HepG2 (cell line): ENCODE results near the gene ZSCAN21. TPM values are rescaled to one million over a fixed set of nuclear protein-coding genes. Genes with fewer than 3 reads are reported as not detected.

Experiments
- ATAC-seq: fragments of 200-7000 bp; cut with Tn5 transposase; 3 replicates; pipeline ENCODE4 v1.9.1; 2020; ENCODE audit warnings: mild to moderate bottlenecking, moderate library complexity
- Bru-seq: library from RNA; stranded (reverse); fragments of 400-500 nt; gene quantifications from one replicate; lab custom pipeline; 2021; lab: Mats Ljungman, UMichigan
- BruChase-seq, 2 experiments: library from RNA; stranded (reverse); fragments of 400-500 nt; gene quantifications; one replicate each; lab custom pipeline; 2021; lab: Mats Ljungman, UMichigan
- BruUV-seq: library from RNA; stranded (reverse); fragments of 400-500 nt; replicated peaks from 2 replicates; lab custom pipeline; 2021; lab: Mats Ljungman, UMichigan
- CTCF ChIA-PET: fragments of 300-600 bp; formaldehyde crosslinking; extraction: SDS; loops from one replicate; lab custom pipeline; 2021; ENCODE audit warnings: low total read pairs, inconsistent platforms, low intra/inter-chr PET ratio; lab: Yijun Ruan, JAX
- POLR2A ChIA-PET: fragments of 350-600 bp; sonication (Branson Sonifier 250); formaldehyde crosslinking; loops from one replicate; lab custom pipeline; 2020; ENCODE audit warnings: antibody characterized with exemption, inconsistent platforms; lab: Yijun Ruan, JAX
- DNase-seq: peaks from one replicate; pipeline ENCODE4 v3.0.0-alpha.2; 2015; ENCODE audit warnings: low spot score
- FAIRE-seq: peaks from 3 replicates; lab custom pipeline; 2011; peaks lifted over from hg19 to GRCh38; lab: Jason Lieb, UNC
- H2AFZ ChIP-seq: one replicate; pipeline ENCODE4 v1.6.1; 2011; ENCODE audit warnings: low read length, inconsistent platforms
- H3K27ac ChIP-seq: fragments of 300-600 bp; 3 replicates; pipeline ENCODE4 v1.8.0; 2011; ENCODE audit warnings: mixed run types, mild to moderate bottlenecking, mixed read lengths, low read length, inconsistent platforms; ENCODE audit not compliant: insufficient read depth; ENCODE audit errors: extremely low read length
- H3K27me3 ChIP-seq, 2 experiments: fragments of 200-600 bp in 1 of 2; 2 replicates in 1 of 2; 3 replicates in 1 of 2; pipeline versions ENCODE4 v1.6.0 to v1.8.0; 2011; ENCODE audit warnings: low read length in 2 of 2, mild to moderate bottlenecking in 2 of 2, moderate library complexity in 2 of 2, inconsistent platforms in 1 of 2; ENCODE audit not compliant: insufficient read depth in 2 of 2, control insufficient read depth in 1 of 2
- H3K36me3 ChIP-seq, 2 experiments: fragments of 200-600 bp in 1 of 2; replicated peaks in 1 of 2; 2 replicates in 1 of 2; 3 replicates in 1 of 2; pipeline versions ENCODE4 v1.5.1 to v1.8.0; 2011; ENCODE audit warnings: low read length in 2 of 2, inconsistent platforms in 1 of 2; ENCODE audit not compliant: insufficient read depth in 2 of 2, control insufficient read depth in 1 of 2
- H3K4me1 ChIP-seq: 2 replicates; pipeline ENCODE4 v1.5.1; 2012; ENCODE audit warnings: low read length, inconsistent platforms; ENCODE audit not compliant: insufficient read depth
- H3K4me2 ChIP-seq: 2 replicates; pipeline ENCODE4 v1.6.0; 2011; ENCODE audit warnings: low read depth, low read length, inconsistent platforms
- H3K4me3 ChIP-seq, 3 experiments: fragments of 200-600 bp in 1 of 3; sonication (generic), shearing (Covaris generic) in 1 of 3; replicated peaks in 1 of 3; 2 replicates each; pipeline ENCODE4 v1.5.1; 2011 to 2016; ENCODE audit warnings: low read length in 3 of 3, inconsistent platforms in 2 of 3, low read depth in 2 of 3, mild to moderate bottlenecking in 2 of 3, control low read depth in 1 of 3, mixed read lengths in 1 of 3; ENCODE audit not compliant: insufficient read depth in 1 of 3
- H3K79me2 ChIP-seq: one replicate; pipeline ENCODE4 v1.6.1; 2011; ENCODE audit warnings: low read length, inconsistent platforms; ENCODE audit not compliant: insufficient read depth
- H3K9ac ChIP-seq: 2 replicates; pipeline ENCODE4 v1.6.0; 2011; ENCODE audit warnings: mild to moderate bottlenecking, low read depth, low read length, inconsistent platforms; ENCODE audit not compliant: insufficient read depth
- H3K9me3 ChIP-seq: 2 replicates; pipeline ENCODE4 v1.5.1; 2012; ENCODE audit warnings: mild to moderate bottlenecking, low read length
- H4K20me1 ChIP-seq: 2 replicates; pipeline ENCODE4 v1.6.0; 2011; ENCODE audit warnings: inconsistent platforms, mild to moderate bottlenecking, low read length, moderate library complexity; ENCODE audit not compliant: insufficient read depth
- ARNTL ChIP-seq: sonication (generic); formaldehyde crosslinking; IDR thresholded peaks from 2 replicates; pipeline ENCODE4 v1.4.0; 2020; ENCODE audit warnings: mild to moderate bottlenecking, missing genetic modification reagents
- ATF3 ChIP-seq: sonication (generic); formaldehyde crosslinking; IDR thresholded peaks from 2 replicates; pipeline ENCODE4 v1.4.0; 2020; ENCODE audit warnings: missing genetic modification reagents
- ETS1 ChIP-seq: sonication (generic); formaldehyde crosslinking; IDR thresholded peaks from 2 replicates; pipeline ENCODE4 v1.4.0; 2020; ENCODE audit warnings: missing genetic modification reagents
- MXD1 ChIP-seq: sonication (generic); formaldehyde crosslinking; IDR thresholded peaks from 2 replicates; pipeline ENCODE4 v1.4.0; 2020; ENCODE audit warnings: mild to moderate bottlenecking, missing genetic modification reagents
- RFXANK ChIP-seq: IDR thresholded peaks from 2 replicates; pipeline ENCODE4 v1.6.1; 2016
- U2AF1 ChIP-seq: fragments of 200-400 bp; formaldehyde crosslinking; optimal IDR thresholded peaks from 2 replicates; pipeline ENCODE3; 2017; ENCODE audit warnings: mild to moderate bottlenecking, low read depth, low read length
- ZNF629 ChIP-seq: sonication (generic); formaldehyde crosslinking; conservative IDR thresholded peaks from 2 replicates; pipeline ENCODE4 v1.5.0; 2020; ENCODE audit warnings: missing genetic modification reagents
- WGBS: methylation state at CpG from one replicate; pipeline ENCODE4 v1.1.6; 2017; ENCODE audit warnings: low lambda C conversion rate; 5-methylcytosine and 5-hydroxymethylcytosine counted together
- in situ Hi-C: cut with HindIII; loops from 2 replicates; pipeline ENCODE4 v1.10.0; 2017; ENCODE audit warnings: low pct_unique_long_range_greater_than_20kb; ENCODE audit not compliant: extremely low pct_ligation_motif_present
- intact Hi-C: fragments of 100-400 bp; cut with micrococcal nuclease; formaldehyde crosslinking; loops from one replicate; pipeline ENCODE4 v1.10.0; 2022; ENCODE audit not compliant: unreplicated experiment
- long read RNA-seq, 2 experiments: library from RNA in 1 of 2; library from polyadenylated mRNA in 1 of 2; stranded (forward) in 1 of 2; unstranded in 1 of 2; transcript quantifications; one replicate each; pipeline ENCODE4 v2.0.0, GENCODE V29; 2019 to 2022
- polyA minus RNA-seq, 3 experiments: library from RNA; depleted of rRNA, polyadenylated mRNA; stranded (reverse); fragments of >200 nt; gene quantifications; 2 replicates each; pipeline ENCODE4 v1.2.3, GENCODE V29; 2011; ENCODE audit warnings: low replicate concordance in 1 of 3
- polyA plus RNA-seq, 8 experiments: library from polyadenylated mRNA; depleted of rRNA in 3 of 8; stranded (reverse) in 7 of 8; unstranded in 1 of 8; fragments of >200 nt; fragmentation: Illumina TruSeq in 4 of 8; extraction: Trizol in 4 of 8; gene quantifications; 2 replicates each; pipeline versions ENCODE4 v1.2.1 to v1.2.3, GENCODE V29; 2011 to 2016; ENCODE audit warnings: low read depth in 4 of 8, missing spikeins in 1 of 8, mixed read lengths in 1 of 8; ENCODE audit not compliant: insufficient read depth in 1 of 8
- total RNA-seq, 5 experiments: library from RNA; depleted of rRNA; stranded (reverse); fragments of >200 nt; fragmentation: Illumina TruSeq; extraction: Trizol; gene quantifications; 2 replicates each; pipeline ENCODE4 v1.2.3, GENCODE V29; 2016; ENCODE audit warnings: low read depth in 1 of 5
- TF ChIP-seq, protein P1 (sequence below): sonication (generic); formaldehyde crosslinking; IDR thresholded peaks from 2 replicates; pipeline ENCODE4 v1.8.0; 2022; ENCODE audit warnings: mild to moderate bottlenecking, missing genetic modification reagents; ENCODE audit not compliant: insufficient replicate concordance

Gene ZSCAN21
- total RNA-seq (2016; rRNA removed; fragmentation: Illumina TruSeq; extraction: Trizol) (10.0 and 11.8 TPM in 2 replicates), polyA plus RNA-seq (2011; rRNA removed) (7.0 and 8.5 TPM in 2 replicates), polyA minus RNA-seq (2011; rRNA and poly(A)+ RNA removed; ENCODE audit: low replicate concordance) (4.0 and 4.9 TPM in 2 replicates), Bru-seq, nascent RNA (percentile 56 among the genes with signal in this experiment), BruChase-seq, experiment 1, labeled RNA remaining after a 6-hour chase (percentile 52 among the genes with signal in this experiment), BruChase-seq, experiment 2, labeled RNA remaining after a 2-hour chase (percentile 54 among the genes with signal in this experiment)
- total RNA-seq (2016; cell fraction: cytosol; rRNA removed; fragmentation: Illumina TruSeq; extraction: Trizol; ENCODE audit: low read depth): 3.2 and 3.8 TPM in 2 replicates
- total RNA-seq (2016; cell fraction: insoluble cytoplasmic fraction; rRNA removed; fragmentation: Illumina TruSeq; extraction: Trizol): 9.0 and 11.1 TPM in 2 replicates
- total RNA-seq (2016; cell fraction: membrane; rRNA removed; fragmentation: Illumina TruSeq; extraction: Trizol): 5.6 and 5.8 TPM in 2 replicates
- total RNA-seq (2016; cell fraction: nucleus; rRNA removed; fragmentation: Illumina TruSeq; extraction: Trizol): 6.2 and 6.3 TPM in 2 replicates
- polyA plus RNA-seq (2011; cell fraction: cytosol; rRNA removed): 6.5 and 7.7 TPM in 2 replicates
- 4.4 and 4.7 TPM in 2 replicates for polyA plus RNA-seq (2011; cell fraction: nucleus; rRNA removed)
- 5.6 and 6.7 TPM in 2 replicates for polyA plus RNA-seq (2012)
- 1.5 and 1.7 TPM in 2 replicates for polyA plus RNA-seq (2016; cell fraction: cytosol; fragmentation: Illumina TruSeq; extraction: Trizol; ENCODE audit: low read depth)
- 10.0 and 11.5 TPM in 2 replicates for polyA plus RNA-seq (2016; cell fraction: insoluble cytoplasmic fraction; fragmentation: Illumina TruSeq; extraction: Trizol; ENCODE audit: low read depth)
- polyA plus RNA-seq (2016; cell fraction: membrane; fragmentation: Illumina TruSeq; extraction: Trizol; ENCODE audit: low read depth): 3.1 and 3.5 TPM in 2 replicates
- polyA plus RNA-seq (2016; cell fraction: nucleus; fragmentation: Illumina TruSeq; extraction: Trizol; ENCODE audit: insufficient read depth, low read depth): 8.6 and 9.3 TPM in 2 replicates
- polyA minus RNA-seq (2011; cell fraction: cytosol; rRNA and poly(A)+ RNA removed): 2.6 and 5.7 TPM in 2 replicates
- polyA minus RNA-seq (2011; cell fraction: nucleus; rRNA and poly(A)+ RNA removed): 3.1 and 4.2 TPM in 2 replicates
- long read RNA-seq, experiment 1, partial matches to known transcripts: 5 of 15 reads
- long read RNA-seq, experiment 1, other reads (novel, unspliced or antisense): 6 of 15 reads
- long read RNA-seq, experiment 2, transcript ZSCAN21-201 (4 exons, 2,005 nt): major isoform, 8 of 15 reads
- long read RNA-seq, experiment 2, partial matches to known transcripts: 1 of 15 reads
- long read RNA-seq, experiment 2, other reads (novel, unspliced or antisense): 6 of 15 reads

- intact Hi-C loops (loop anchor here (5.0 kb wide), 1 partner anchor 72 kb away; the partner anchor contains the start of gene AZGP1), in situ Hi-C loops (loop anchor here (5.0 to 10.0 kb wide), 2 partner anchors 57 to 135 kb away; partner anchors contain the start of gene TRIM4)
- POLR2A ChIA-PET: interaction anchor here (0.7 to 1.5 kb wide), 19 partner anchors 11 to 130 kb away, joined by 3 to 13 read pairs (median 5); partner anchors contain the start of genes AP4M1, AZGP1, TRIM4 and ZKSCAN1
- DNase-seq (peak; percentile 75), ATAC-seq (peak; percentile 92), FAIRE-seq (peak; percentile 26)
- no peaks in the 10 kb centered on the region for H3K36me3 ChIP-seq
- H3K9ac ChIP-seq: peak within 1 kb of the TSS; percentile 76
- no peaks in the 10 kb centered on the region for H3K27me3 ChIP-seq
- H3K9me3 ChIP-seq: no peaks in the 10 kb centered on the region
- peak within 1 kb of the TSS; percentile 62 to 80 (median 76) for H3K4me3 ChIP-seq
- H4K20me1 ChIP-seq: no peaks in the 10 kb centered on the region
- peaks cover 6% of the 10 kb centered on the region for H3K79me2 ChIP-seq
- H3K4me1 ChIP-seq: peaks cover 29% of the 10 kb centered on the region
- peak within 1 kb of the TSS; percentile 87 for H3K4me2 ChIP-seq
- WGBS: 14% methylated on average over 39 of the region's 47 CpGs
- peak within 1 kb of the TSS; percentile 31 for H2AFZ ChIP-seq
- H3K27ac ChIP-seq: peak within 1 kb of the TSS; percentile 77
- BruUV-seq: no TSS peak
- CTCF ChIA-PET: interaction anchor here (1.9 kb wide), 1 partner anchor 56 kb away, joined by 6 read pairs; no protein-coding TSS in a partner anchor
- TF ChIP-seq ARNTL (CRISPR knock-in tag) (no peak), ETS1 (CRISPR knock-in tag) (no peak), ZNF629 (CRISPR knock-in tag) (no peak), RFXANK (CRISPR knock-in tag) (no peak), ATF3 (CRISPR knock-in tag) (no peak), U2AF1 (peak; percentile 76), MXD1 (CRISPR knock-in tag) (no peak)
- TF ChIP-seq, protein P1, sequence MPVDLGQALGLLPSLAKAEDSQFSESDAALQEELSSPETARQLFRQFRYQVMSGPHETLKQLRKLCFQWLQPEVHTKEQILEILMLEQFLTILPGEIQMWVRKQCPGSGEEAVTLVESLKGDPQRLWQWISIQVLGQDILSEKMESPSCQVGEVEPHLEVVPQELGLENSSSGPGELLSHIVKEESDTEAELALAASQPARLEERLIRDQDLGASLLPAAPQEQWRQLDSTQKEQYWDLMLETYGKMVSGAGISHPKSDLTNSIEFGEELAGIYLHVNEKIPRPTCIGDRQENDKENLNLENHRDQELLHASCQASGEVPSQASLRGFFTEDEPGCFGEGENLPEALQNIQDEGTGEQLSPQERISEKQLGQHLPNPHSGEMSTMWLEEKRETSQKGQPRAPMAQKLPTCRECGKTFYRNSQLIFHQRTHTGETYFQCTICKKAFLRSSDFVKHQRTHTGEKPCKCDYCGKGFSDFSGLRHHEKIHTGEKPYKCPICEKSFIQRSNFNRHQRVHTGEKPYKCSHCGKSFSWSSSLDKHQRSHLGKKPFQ (CRISPR knock-in tag): no peak
Measured at GRCh38 chr7:100049441-100050291, at the start of gene ZSCAN21. Gene ZSCAN21 (plus strand): TSS chr7:100049774. CDS start chr7:100057007, 7,233 bp downstream.
